Muscle layer of colon (tissue), 2 donors: Measurements from ENCODE around the gene PYROXD2.
A peak's percentile ranks its signal among the peaks of the same experiment; 100 is the strongest.

Source experiments
- H3K27ac ChIP-seq: one replicate; pipeline ENCODE4 v1.7.0; 2013; ENCODE audit warnings: low read depth, mild to moderate bottlenecking, low read length, moderate library complexity
- H3K27me3 ChIP-seq, 2 donors: one replicate each; pipeline ENCODE4 v1.7.0; 2013; ENCODE audit warnings: low read length in 2 of 2, mild to moderate bottlenecking in 2 of 2; ENCODE audit not compliant: insufficient read depth in 2 of 2, control insufficient read depth in 1 of 2
- H3K36me3 ChIP-seq: one replicate; pipeline ENCODE4 v1.7.0; 2013; ENCODE audit warnings: mild to moderate bottlenecking, low read length; ENCODE audit not compliant: insufficient read depth
- H3K4me1 ChIP-seq: one replicate; pipeline ENCODE4 v1.7.0; 2013; ENCODE audit warnings: mild to moderate bottlenecking, low read length; ENCODE audit not compliant: insufficient read depth
- H3K4me3 ChIP-seq, 2 donors: one replicate each; pipeline ENCODE4 v1.7.0; 2013; ENCODE audit warnings: low read length in 2 of 2, low read depth in 1 of 2, mild to moderate bottlenecking in 1 of 2, moderate library complexity in 1 of 2
- H3K9ac ChIP-seq: one replicate; pipeline ENCODE4 v1.7.0; 2013; ENCODE audit warnings: low read length
- H3K9me3 ChIP-seq: one replicate; pipeline ENCODE4 v1.7.0; 2013; ENCODE audit warnings: mild to moderate bottlenecking, low read length
- donor health status: abdominal sarcoma.
- donor health status: Adenocarcinoma of cecum.

The PYROXD2 gene

GRCh38 chr10:98419469-98420261 is 4.7 kb upstream of the PYROXD2 start:
- no peak overlapping the region for H3K4me3 ChIP-seq
- no peak overlapping the region for H3K9ac ChIP-seq
- no peak overlapping the region for H3K27ac ChIP-seq
- peaks cover 11% of the 10 kb centered on the region for H3K4me1 ChIP-seq
- no peaks in the 10 kb centered on the region for H3K9me3 ChIP-seq
- H3K36me3 ChIP-seq: peaks cover 37% of the 10 kb centered on the region
- no peaks in the 10 kb centered on the region for H3K27me3 ChIP-seq

GRCh38 chr10:98418665-98419468 is 3.9 kb upstream of the PYROXD2 start:
- no peak overlapping the region for H3K27ac ChIP-seq
- H3K9ac ChIP-seq: no peak overlapping the region
- H3K27me3 ChIP-seq: no peaks in the 10 kb centered on the region
- no peaks in the 10 kb centered on the region for H3K9me3 ChIP-seq
- H3K36me3 ChIP-seq: peaks cover 37% of the 10 kb centered on the region
- no peak overlapping the region for H3K4me3 ChIP-seq
- peaks cover 18% of the 10 kb centered on the region for H3K4me1 ChIP-seq

- Histone ChIP-seq H3K27ac (no peak overlapping the region), H3K27me3 (no peaks in the 10 kb centered on the region), H3K9ac (no peak overlapping the region), H3K4me1 (peaks cover 18% of the 10 kb centered on the region), H3K4me3 (no peak overlapping the region), H3K9me3 (no peaks in the 10 kb centered on the region), H3K36me3 (peaks cover 37% of the 10 kb centered on the region)
These were observed 3.1 kb upstream of the PYROXD2 start for GRCh38 chr10:98417973-98418664.

GRCh38 chr10:98417481-98417959 is 2.5 kb upstream of the PYROXD2 start:
- Histone ChIP-seq H3K36me3 (peaks cover 37% of the 10 kb centered on the region), H3K4me3 (no peak overlapping the region), H3K9me3 (no peaks in the 10 kb centered on the region), H3K9ac (no peak overlapping the region), H3K27ac (no peak overlapping the region), H3K27me3 (no peaks in the 10 kb centered on the region), H3K4me1 (peaks cover 18% of the 10 kb centered on the region)

- Histone ChIP-seq H3K9ac (no peak overlapping the region), H3K27ac (no peak overlapping the region), H3K27me3 (no peaks in the 10 kb centered on the region), H3K9me3 (no peaks in the 10 kb centered on the region), H3K36me3 (peaks cover 37% of the 10 kb centered on the region), H3K4me1 (peaks cover 18% of the 10 kb centered on the region), H3K4me3 (no peak overlapping the region)
These were observed 1.8 kb upstream of the PYROXD2 start for GRCh38 chr10:98416606-98417388.

GRCh38 chr10:98415731-98416119 is 743 bp upstream of the PYROXD2 start:
- Histone ChIP-seq H3K4me1 (peaks cover 24% of the 10 kb centered on the region), H3K9ac (no peak overlapping the region), H3K27ac (peak overlapping the region; percentile 74), H3K4me3 (peak overlapping the region in 1 of 2 donors; percentile 84), H3K9me3 (no peaks in the 10 kb centered on the region), H3K36me3 (peaks cover 31% of the 10 kb centered on the region), H3K27me3 (no peaks in the 10 kb centered on the region)

GRCh38 chr10:98414578-98414931 is 427 bp downstream of the PYROXD2 start:
- Histone ChIP-seq H3K27me3 (no peaks in the 10 kb centered on the region), H3K4me3 (peak overlapping the region; percentile 62 to 84), H3K9me3 (no peaks in the 10 kb centered on the region), H3K4me1 (peaks cover 24% of the 10 kb centered on the region), H3K27ac (peak overlapping the region; percentile 74), H3K36me3 (peaks cover 28% of the 10 kb centered on the region), H3K9ac (peak overlapping the region; percentile 39)

- H3K9ac ChIP-seq: no peak overlapping the region
- peaks cover 24% of the 10 kb centered on the region for H3K4me1 ChIP-seq
- H3K27ac ChIP-seq: no peak overlapping the region
These were observed 3.2 kb downstream of the PYROXD2 start for GRCh38 chr10:98411768-98412167.

GRCh38 chr10:98411166-98411565 is 3.8 kb downstream of the PYROXD2 start:
- H3K9me3 ChIP-seq: no peaks in the 10 kb centered on the region
- H3K36me3 ChIP-seq: peaks cover 5% of the 10 kb centered on the region
- no peak overlapping the region for H3K4me3 ChIP-seq
- H3K27ac ChIP-seq: no peak overlapping the region
- no peaks in the 10 kb centered on the region for H3K27me3 ChIP-seq
- H3K4me1 ChIP-seq: peaks cover 24% of the 10 kb centered on the region
- no peak overlapping the region for H3K9ac ChIP-seq

More at GRCh38 chr10:98411768-98412167, 3.2 kb downstream of the PYROXD2 start:
- H3K4me3 ChIP-seq: no peak overlapping the region
- peaks cover 5% of the 10 kb centered on the region for H3K36me3 ChIP-seq
- H3K9me3 ChIP-seq: no peaks in the 10 kb centered on the region
- H3K27me3 ChIP-seq: no peaks in the 10 kb centered on the region

GRCh38 chr10:98410759-98411158 is 4.2 kb downstream of the PYROXD2 start:
- Histone ChIP-seq H3K4me1 (peaks cover 22% of the 10 kb centered on the region), H3K27me3 (no peaks in the 10 kb centered on the region), H3K9me3 (no peaks in the 10 kb centered on the region), H3K36me3 (peaks cover 5% of the 10 kb centered on the region), H3K9ac (no peak overlapping the region), H3K27ac (no peak overlapping the region), H3K4me3 (no peak overlapping the region)
